ENCODE results near the gene COL9A3.

The COL9A3 gene

GRCh38 chr20:62885046-62885895, 68.4 kb downstream of the COL9A3 start:
- DNase-seq, result no peak

GRCh38 chr20:62885896-62886708, 69.3 kb downstream of the COL9A3 start:
- DNase-seq, result no peak

- DNase-seq, result no peak
Measured at GRCh38 chr20:62886709-62887058, 69.8 kb downstream of the COL9A3 start.

GRCh38 chr20:62887152-62887859, 70.5 kb downstream of the COL9A3 start:
- DNase-seq, result peak; percentile 31 to 51

- DNase-seq, result no peak
Measured at GRCh38 chr20:62887860-62888239, 71.0 kb downstream of the COL9A3 start.

GRCh38 chr20:62888406-62888805, 71.6 kb downstream of the COL9A3 start:
- DNase-seq, result no peak

- DNase-seq, result no peak
Measured at GRCh38 chr20:62888910-62889309, 72.1 kb downstream of the COL9A3 start.

GRCh38 chr20:62889411-62889810, 72.6 kb downstream of the COL9A3 start:
- DNase-seq, result no peak

- no peak for DNase-seq
Measured at GRCh38 chr20:62889871-62890270, 73.0 kb downstream of the COL9A3 start.

GRCh38 chr20:62890444-62890843, 73.6 kb downstream of the COL9A3 start:
- no peak for DNase-seq
